Sciatic nerve (tissue), 2 donors: ENCODE data around the gene LST1. TPM values are rescaled to one million over a fixed set of nuclear protein-coding genes. Genes with fewer than 3 reads are reported as not detected.

Experiments
- ATAC-seq: fragments of 200-7000 bp; cut with Tn5 transposase; one replicate; pipeline ENCODE4 v1.9.1; 2020; ENCODE audit warnings: mild to moderate bottlenecking, moderate library complexity
- DNase-seq: peaks from one replicate; pipeline ENCODE4 v3.0.0-alpha.2; 2020; ENCODE audit warnings: low spot score
- intact Hi-C: fragments of 100-400 bp; cut with DNase I; formaldehyde crosslinking; loops from one replicate; pipeline ENCODE4 v1.14.2; 2022
- total RNA-seq: library from RNA; stranded (reverse); fragmentation: NEBNext Ultra II Directional; extraction: Animal tissue kit (Norgen Biotek cat#: 25700); gene quantifications from one replicate; pipeline ENCODE4 v1.2.1, GENCODE V29; 2021
- donor health status: DM: no; HTN: no; CAD: no.
- donor health status: DM: no; HTN: no; CAD: no.

The LST1 gene
- total RNA-seq, 1 donor from 2014 or later, result 17.7 TPM

GRCh38 chr6:31609519-31610406, 23.7 kb downstream of the LST1 start:
- ATAC-seq, result no peak
- intact Hi-C loops, result no loop called here
- no peak for DNase-seq

GRCh38 chr6:31610968-31611367, 24.9 kb downstream of the LST1 start:
- no peak for DNase-seq
- intact Hi-C loops, result no loop called here
- ATAC-seq, result no peak

- intact Hi-C loops, result no loop called here
- DNase-seq, result no peak
- peak; percentile 29 for ATAC-seq
Observed at GRCh38 chr6:31614075-31614619, 28.1 kb downstream of the LST1 start.

- DNase-seq (no peak), ATAC-seq (no peak)
- intact Hi-C loops, result no loop called here
Observed at GRCh38 chr6:31614684-31615578, 28.9 kb downstream of the LST1 start, which contains the start of gene AIF1. Gene AIF1 (plus strand): TSS chr6:31615234. CDS start chr6:31615330, 96 bp downstream.

GRCh38 chr6:31615748-31616147, 29.7 kb downstream of the LST1 start:
- ATAC-seq (no peak), DNase-seq (no peak)
- intact Hi-C loops, result no loop called here

GRCh38 chr6:31617010-31617409, 30.9 kb downstream of the LST1 start:
- intact Hi-C loops, result no loop called here

GRCh38 chr6:31619805-31620585, 33.9 kb downstream of the LST1 start:
- intact Hi-C loops, result no loop called here
- ATAC-seq (peak; percentile 97), DNase-seq (peak; percentile 98)

More at GRCh38 chr6:31617010-31617409, 30.9 kb downstream of the LST1 start:
- no peak for ATAC-seq
- no peak for DNase-seq

- ATAC-seq (peak; percentile 33), DNase-seq (peak; percentile 97)
- intact Hi-C loops, result no loop called here
Observed at GRCh38 chr6:31620586-31621319, 34.7 kb downstream of the LST1 start, which contains the start of gene PRRC2A. Gene PRRC2A (plus strand): TSS chr6:31620715. CDS start chr6:31622790, 2,075 bp downstream.

GRCh38 chr6:31621320-31621939, 35.4 kb downstream of the LST1 start:
- no peak for ATAC-seq
- intact Hi-C loops, result no loop called here
- DNase-seq, result no peak

- no peak for DNase-seq
- intact Hi-C loops, result no loop called here
- ATAC-seq, result no peak
Observed at GRCh38 chr6:31621991-31622390, 35.9 kb downstream of the LST1 start.

GRCh38 chr6:31622684-31623091, 36.6 kb downstream of the LST1 start:
- DNase-seq (no peak), ATAC-seq (no peak)
- intact Hi-C loops, result no loop called here

GRCh38 chr6:31624070-31624469, 38.0 kb downstream of the LST1 start:
- ATAC-seq, result no peak
- intact Hi-C loops, result no loop called here

GRCh38 chr6:31626952-31627351, 40.9 kb downstream of the LST1 start:
- ATAC-seq (no peak), DNase-seq (no peak)
- intact Hi-C loops, result no loop called here

More at GRCh38 chr6:31624070-31624469, 38.0 kb downstream of the LST1 start:
- no peak for DNase-seq

GRCh38 chr6:31627690-31628287, 41.7 kb downstream of the LST1 start:
- DNase-seq (no peak), ATAC-seq (no peak)
- intact Hi-C loops, result no loop called here

GRCh38 chr6:31629014-31629413, 42.9 kb downstream of the LST1 start:
- DNase-seq, result no peak
- intact Hi-C loops, result no loop called here
- ATAC-seq, result no peak

- DNase-seq, result no peak
- no peak for ATAC-seq
- intact Hi-C loops, result no loop called here
Observed at GRCh38 chr6:31630177-31630934, 44.3 kb downstream of the LST1 start.
